HEK293 (cell line): ENCODE measurements around the gene ARID3A.
A peak's percentile ranks its signal among the peaks of the same experiment; 100 is the strongest.

ENCODE experiments used
- CTCF ChIA-PET: fragments of 350-600 bp; formaldehyde crosslinking; extraction: SDS; loops from one replicate; lab custom pipeline; 2021; ENCODE audit warnings: antibody characterized with exemption; lab: Yijun Ruan, JAX
- POLR2A ChIA-PET: fragments of 300-600 bp; formaldehyde crosslinking; extraction: SDS; loops from one replicate; lab custom pipeline; 2020; ENCODE audit warnings: antibody characterized with exemption, inconsistent platforms; lab: Yijun Ruan, JAX
- H3K27ac ChIP-seq: fragments of 200-500 bp; sonication (Bioruptor generic); 2 replicates; pipeline ENCODE4 v1.5.1; 2014; ENCODE audit warnings: low read depth, low read length, control low read depth, inconsistent platforms; ENCODE audit errors: extremely low read depth
- H3K36me3 ChIP-seq, 2 experiments: fragments of 200-500 bp in 1 of 2; sonication (Bioruptor generic) in 1 of 2; 1 replicate in 1 of 2; 2 replicates in 1 of 2; pipeline ENCODE4 v1.5.1; 2014 to 2017; ENCODE audit warnings: inconsistent platforms in 2 of 2, low read length in 2 of 2; ENCODE audit not compliant: control insufficient read depth in 2 of 2, insufficient read depth in 1 of 2
- H3K4me1 ChIP-seq: fragments of 200-500 bp; sonication (Bioruptor generic); 2 replicates; pipeline ENCODE4 v1.5.1; 2014; ENCODE audit warnings: mild to moderate bottlenecking, low read length, inconsistent platforms; ENCODE audit not compliant: control insufficient read depth, insufficient read depth
- H3K4me3 ChIP-seq: 2 replicates; pipeline ENCODE4 v1.5.1; 2011; ENCODE audit warnings: low read depth, mild to moderate bottlenecking, control low read depth, low read length, moderate library complexity
- H3K9me3 ChIP-seq: fragments of 200-500 bp; sonication (Bioruptor generic); 2 replicates; pipeline ENCODE4 v1.5.1; 2014; ENCODE audit warnings: low read depth, low read length, inconsistent platforms; ENCODE audit not compliant: control insufficient read depth, insufficient read depth
- GLI4 ChIP-seq: fragments of 450-650 bp; formaldehyde crosslinking; IDR thresholded peaks from 2 replicates; pipeline ENCODE4 v1.5.1; 2016; ENCODE audit warnings: missing biosample characterization, missing genetic modification characterization
- KLF1 ChIP-seq: fragments of 450-650 bp; formaldehyde crosslinking; IDR thresholded peaks from 2 replicates; pipeline ENCODE4 v1.5.1; 2016; ENCODE audit warnings: missing biosample characterization, missing genetic modification characterization
- KLF16 ChIP-seq: fragments of 450-650 bp; formaldehyde crosslinking; IDR thresholded peaks from 2 replicates; pipeline ENCODE4 v1.5.1; 2017; ENCODE audit warnings: missing biosample characterization, missing genetic modification characterization
- KLF8 ChIP-seq: fragments of 450-650 bp; formaldehyde crosslinking; IDR thresholded peaks from 2 replicates; pipeline ENCODE4 v1.5.1; 2016; ENCODE audit warnings: missing biosample characterization, missing genetic modification characterization
- KLF9 ChIP-seq: fragments of 450-650 bp; formaldehyde crosslinking; IDR thresholded peaks from 2 replicates; pipeline ENCODE4 v1.5.1; 2016; ENCODE audit warnings: missing biosample characterization, missing genetic modification characterization, low read depth
- OSR2 ChIP-seq: fragments of 450-650 bp; formaldehyde crosslinking; IDR thresholded peaks from 2 replicates; pipeline ENCODE4 v1.5.1; 2016; ENCODE audit warnings: missing biosample characterization, missing genetic modification characterization
- REPIN1 ChIP-seq: fragments of 450-650 bp; formaldehyde crosslinking; IDR thresholded peaks from 2 replicates; pipeline ENCODE4 v1.5.1; 2017; ENCODE audit warnings: missing biosample characterization, missing genetic modification characterization, low read depth
- ZBTB17 ChIP-seq: fragments of 450-650 bp; formaldehyde crosslinking; IDR thresholded peaks from 2 replicates; pipeline ENCODE4 v1.5.1; 2016; ENCODE audit warnings: missing biosample characterization, missing genetic modification characterization
- ZNF114 ChIP-seq: fragments of 450-650 bp; formaldehyde crosslinking; IDR thresholded peaks from 2 replicates; pipeline ENCODE4 v1.5.0; 2017; ENCODE audit warnings: missing biosample characterization, missing genetic modification characterization
- ZNF221 ChIP-seq: fragments of 450-650 bp; formaldehyde crosslinking; IDR thresholded peaks from 2 replicates; pipeline ENCODE4 v1.5.1; 2017; ENCODE audit warnings: missing biosample characterization, missing genetic modification characterization, borderline replicate concordance
- ZNF266 ChIP-seq: fragments of 450-650 bp; formaldehyde crosslinking; IDR thresholded peaks from 2 replicates; pipeline ENCODE4 v1.5.1; 2016; ENCODE audit warnings: missing biosample characterization, missing genetic modification characterization, low read depth
- ZNF324 ChIP-seq: fragments of 450-650 bp; formaldehyde crosslinking; IDR thresholded peaks from 2 replicates; pipeline ENCODE4 v1.5.1; 2016; ENCODE audit warnings: missing biosample characterization, missing genetic modification characterization
- ZNF398 ChIP-seq: fragments of 450-650 bp; formaldehyde crosslinking; IDR thresholded peaks from 2 replicates; pipeline ENCODE4 v1.5.1; 2017; ENCODE audit warnings: missing biosample characterization, missing genetic modification characterization
- ZNF473 ChIP-seq: fragments of 450-650 bp; formaldehyde crosslinking; IDR thresholded peaks from 2 replicates; pipeline ENCODE4 v1.5.1; 2017; ENCODE audit warnings: missing biosample characterization, missing genetic modification characterization
- ZNF530 ChIP-seq: fragments of 450-650 bp; formaldehyde crosslinking; IDR thresholded peaks from 2 replicates; pipeline ENCODE4 v1.5.1; 2016; ENCODE audit warnings: low read depth, missing biosample characterization, missing genetic modification characterization
- ZNF610 ChIP-seq: fragments of 450-650 bp; formaldehyde crosslinking; IDR thresholded peaks from 2 replicates; pipeline ENCODE4 v1.5.1; 2016; ENCODE audit warnings: missing biosample characterization, missing genetic modification characterization, borderline replicate concordance
- ZNF629 ChIP-seq: fragments of 450-650 bp; formaldehyde crosslinking; IDR thresholded peaks from 2 replicates; pipeline ENCODE4 v1.5.1; 2017; ENCODE audit warnings: missing biosample characterization, missing genetic modification characterization
- ZNF677 ChIP-seq: fragments of 450-650 bp; IDR thresholded peaks from 2 replicates; pipeline ENCODE4 v1.5.0; 2018; ENCODE audit warnings: missing biosample characterization, mild to moderate bottlenecking, missing genetic modification characterization, moderate library complexity
- ZNF785 ChIP-seq: fragments of 450-650 bp; formaldehyde crosslinking; IDR thresholded peaks from 2 replicates; pipeline ENCODE4 v1.5.1; 2016; ENCODE audit warnings: missing biosample characterization, missing genetic modification characterization
- ZNF792 ChIP-seq: fragments of 450-650 bp; formaldehyde crosslinking; IDR thresholded peaks from 2 replicates; pipeline ENCODE4 v1.5.1; 2016; ENCODE audit warnings: missing biosample characterization, missing genetic modification characterization
- ZSCAN30 ChIP-seq: fragments of 450-650 bp; IDR thresholded peaks from 2 replicates; pipeline ENCODE4 v1.5.1; 2018; ENCODE audit warnings: missing biosample characterization, mild to moderate bottlenecking, missing genetic modification characterization, moderate library complexity
- TF ChIP-seq, protein P1 (sequence below): fragments of 450-650 bp; IDR thresholded peaks from 2 replicates; pipeline ENCODE4 v1.5.1; 2018; ENCODE audit warnings: missing biosample characterization, missing genetic modification characterization
- TF ChIP-seq, protein P2 (sequence below): fragments of 450-650 bp; formaldehyde crosslinking; IDR thresholded peaks from 2 replicates; pipeline ENCODE4 v1.5.1; 2016; ENCODE audit warnings: missing biosample characterization, missing genetic modification characterization

The ARID3A gene

GRCh38 chr19:887072-887471 lies 38.8 kb upstream of the ARID3A start (continued):
- TF ChIP-seq ZNF792 (tag by site-specific recombination) (no peak), ZNF473 (tag by site-specific recombination) (no peak), ZNF785 (tag by site-specific recombination) (no peak), ZNF530 (tag by site-specific recombination) (no peak), GLI4 (tag by site-specific recombination) (no peak), ZNF221 (tag by site-specific recombination) (no peak)
- TF ChIP-seq, protein P1, sequence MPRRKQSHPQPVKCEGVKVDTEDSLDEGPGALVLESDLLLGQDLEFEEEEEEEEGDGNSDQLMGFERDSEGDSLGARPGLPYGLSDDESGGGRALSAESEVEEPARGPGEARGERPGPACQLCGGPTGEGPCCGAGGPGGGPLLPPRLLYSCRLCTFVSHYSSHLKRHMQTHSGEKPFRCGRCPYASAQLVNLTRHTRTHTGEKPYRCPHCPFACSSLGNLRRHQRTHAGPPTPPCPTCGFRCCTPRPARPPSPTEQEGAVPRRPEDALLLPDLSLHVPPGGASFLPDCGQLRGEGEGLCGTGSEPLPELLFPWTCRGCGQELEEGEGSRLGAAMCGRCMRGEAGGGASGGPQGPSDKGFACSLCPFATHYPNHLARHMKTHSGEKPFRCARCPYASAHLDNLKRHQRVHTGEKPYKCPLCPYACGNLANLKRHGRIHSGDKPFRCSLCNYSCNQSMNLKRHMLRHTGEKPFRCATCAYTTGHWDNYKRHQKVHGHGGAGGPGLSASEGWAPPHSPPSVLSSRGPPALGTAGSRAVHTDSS, result no peak
- TF ChIP-seq, all 188 proteins: peak for 0

DNA sequence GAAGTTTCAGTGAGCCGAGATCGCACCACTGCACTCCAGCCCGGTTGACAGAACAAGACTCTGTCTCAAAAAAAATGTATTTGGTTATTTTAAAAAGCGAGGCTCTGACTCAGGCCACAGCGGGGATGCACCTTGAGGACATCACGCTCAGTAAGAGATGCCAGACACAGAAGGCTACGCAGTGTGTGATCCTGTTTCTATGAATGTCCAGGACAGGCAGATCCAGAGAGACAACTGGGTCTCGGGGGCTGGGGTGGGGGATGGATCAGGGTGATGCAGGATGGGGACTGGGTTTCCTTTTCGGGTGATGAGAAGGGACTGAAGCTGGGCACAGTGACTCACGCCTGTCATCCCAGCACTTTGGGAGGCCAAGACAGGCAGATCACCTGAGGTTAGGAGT lies 38.2 kb upstream of the ARID3A start:
- no peaks in the 10 kb centered on the region for H3K9me3 ChIP-seq
- H3K4me3 ChIP-seq, result no peak overlapping the region
- no peaks in the 10 kb centered on the region for H3K4me1 ChIP-seq
- CTCF ChIA-PET, result no interaction called here
- TF ChIP-seq ZNF266, result no peak
- no peak for TF ChIP-seq ZNF324 (tag by site-specific recombination)
- no peak for TF ChIP-seq KLF16 (tag by site-specific recombination)
- no peak for TF ChIP-seq ZNF629 (tag by site-specific recombination)
- no peak for TF ChIP-seq ZNF677
- no peak for TF ChIP-seq ZNF114 (tag by site-specific recombination)
- no peak for TF ChIP-seq ZBTB17 (tag by site-specific recombination)
- no peak for TF ChIP-seq REPIN1 (tag by site-specific recombination)
- TF ChIP-seq, all 188 proteins: peak for 0
- H3K36me3 ChIP-seq, result peaks cover 4 to 72% of the 10 kb centered on the region in 2 experiments; a peak in 2 of 3 replicates
- POLR2A ChIA-PET, result no interaction called here
- H3K27ac ChIP-seq, result no peak overlapping the region

DNA sequence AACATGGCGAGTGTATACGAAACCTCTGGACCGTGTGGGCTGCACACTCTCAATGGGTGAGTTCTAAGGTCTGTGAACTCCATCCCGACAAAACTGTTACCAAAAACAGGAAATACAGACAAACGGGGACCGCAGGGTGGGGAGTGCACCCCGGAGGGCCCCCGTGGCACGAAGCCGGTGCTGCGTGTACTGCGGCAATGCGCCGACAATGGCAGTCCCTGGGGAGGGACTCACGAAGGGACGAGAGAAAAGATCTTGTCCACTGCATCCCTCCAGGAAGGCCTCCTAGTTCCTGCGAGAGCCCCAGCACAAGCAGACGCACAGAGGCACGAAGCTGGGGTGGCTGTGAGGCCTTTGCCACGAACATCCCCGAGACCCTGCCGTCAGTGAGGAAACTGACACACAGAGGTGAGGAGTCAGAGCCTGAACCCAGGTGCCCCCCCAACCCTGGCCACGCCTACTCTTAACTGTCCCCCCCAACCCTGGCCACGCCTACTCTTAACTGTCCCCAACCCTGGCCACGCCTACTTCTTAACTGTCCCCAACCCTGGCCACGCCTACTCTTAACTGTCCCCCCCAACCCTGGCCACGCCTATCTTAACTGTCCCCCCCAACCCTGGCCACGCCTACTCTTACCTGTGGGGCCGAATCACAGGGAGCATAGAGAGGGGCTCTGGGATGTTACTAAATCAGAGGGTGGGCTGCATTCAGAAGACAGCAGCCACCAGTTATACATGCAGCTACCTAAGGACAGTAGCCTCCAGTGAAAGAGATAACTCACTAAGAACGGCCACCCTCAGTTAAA lies 37.1 kb upstream of the ARID3A start:
- POLR2A ChIA-PET, result interaction anchor here (0.6 kb wide), 1 partner anchor 225 kb away, joined by 3 read pairs; no protein-coding TSS in a partner anchor
- no peaks in the 10 kb centered on the region for H3K4me1 ChIP-seq
- no peak for TF ChIP-seq REPIN1 (tag by site-specific recombination)
- no peak for TF ChIP-seq ZNF398 (tag by site-specific recombination)
- TF ChIP-seq KLF1 (tag by site-specific recombination), result peak; percentile 85
- TF ChIP-seq KLF8 (tag by site-specific recombination), result peak; percentile 88
- 0 out of 2 replicates have a peak, but pooled peaks have one; percentile 10 for TF ChIP-seq OSR2 (tag by site-specific recombination)
- TF ChIP-seq, protein P2, sequence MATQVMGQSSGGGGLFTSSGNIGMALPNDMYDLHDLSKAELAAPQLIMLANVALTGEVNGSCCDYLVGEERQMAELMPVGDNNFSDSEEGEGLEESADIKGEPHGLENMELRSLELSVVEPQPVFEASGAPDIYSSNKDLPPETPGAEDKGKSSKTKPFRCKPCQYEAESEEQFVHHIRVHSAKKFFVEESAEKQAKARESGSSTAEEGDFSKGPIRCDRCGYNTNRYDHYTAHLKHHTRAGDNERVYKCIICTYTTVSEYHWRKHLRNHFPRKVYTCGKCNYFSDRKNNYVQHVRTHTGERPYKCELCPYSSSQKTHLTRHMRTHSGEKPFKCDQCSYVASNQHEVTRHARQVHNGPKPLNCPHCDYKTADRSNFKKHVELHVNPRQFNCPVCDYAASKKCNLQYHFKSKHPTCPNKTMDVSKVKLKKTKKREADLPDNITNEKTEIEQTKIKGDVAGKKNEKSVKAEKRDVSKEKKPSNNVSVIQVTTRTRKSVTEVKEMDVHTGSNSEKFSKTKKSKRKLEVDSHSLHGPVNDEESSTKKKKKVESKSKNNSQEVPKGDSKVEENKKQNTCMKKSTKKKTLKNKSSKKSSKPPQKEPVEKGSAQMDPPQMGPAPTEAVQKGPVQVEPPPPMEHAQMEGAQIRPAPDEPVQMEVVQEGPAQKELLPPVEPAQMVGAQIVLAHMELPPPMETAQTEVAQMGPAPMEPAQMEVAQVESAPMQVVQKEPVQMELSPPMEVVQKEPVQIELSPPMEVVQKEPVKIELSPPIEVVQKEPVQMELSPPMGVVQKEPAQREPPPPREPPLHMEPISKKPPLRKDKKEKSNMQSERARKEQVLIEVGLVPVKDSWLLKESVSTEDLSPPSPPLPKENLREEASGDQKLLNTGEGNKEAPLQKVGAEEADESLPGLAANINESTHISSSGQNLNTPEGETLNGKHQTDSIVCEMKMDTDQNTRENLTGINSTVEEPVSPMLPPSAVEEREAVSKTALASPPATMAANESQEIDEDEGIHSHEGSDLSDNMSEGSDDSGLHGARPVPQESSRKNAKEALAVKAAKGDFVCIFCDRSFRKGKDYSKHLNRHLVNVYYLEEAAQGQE (tag by site-specific recombination), result no peak
- TF ChIP-seq KLF9 (tag by site-specific recombination), result peak; percentile 74
- peak; percentile 99 for TF ChIP-seq ZSCAN30 (tag by site-specific recombination)
- no peak for TF ChIP-seq ZNF610 (tag by site-specific recombination)
- TF ChIP-seq, all 188 proteins: peak for 5
- H3K27ac ChIP-seq, result no peak overlapping the region
- H3K9me3 ChIP-seq, result no peaks in the 10 kb centered on the region
- H3K4me3 ChIP-seq, result no peak overlapping the region
- CTCF ChIA-PET, result no interaction called here
- peaks cover 4 to 61% of the 10 kb centered on the region in 2 experiments; a peak in 2 of 3 replicates for H3K36me3 ChIP-seq
